Measurements from ENCODE around the gene ALB.

DNA sequence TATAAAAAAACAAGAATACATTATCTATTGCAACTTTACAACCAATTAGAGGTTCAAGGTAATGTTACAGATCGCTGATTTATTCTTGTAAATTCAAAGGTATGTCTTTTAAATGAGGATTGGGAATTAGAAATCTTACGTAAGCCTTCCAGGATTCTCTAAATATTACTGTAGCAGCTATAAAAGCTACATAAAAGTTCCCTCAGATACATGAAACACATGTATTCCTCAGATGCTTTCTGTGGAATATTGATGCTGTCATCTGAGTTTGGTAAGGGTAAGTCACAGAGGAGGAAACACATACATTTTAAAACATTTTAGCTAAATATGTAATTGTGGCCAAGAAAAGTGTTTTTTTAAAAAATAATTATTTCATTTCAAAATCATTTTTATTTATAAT, 35.4 kb downstream of the ALB start:
- no peak for TF ChIP-seq POLR2A (IDR thresholded peaks at IDR 0.05)
- TF ChIP-seq EP300 (IDR thresholded peaks at IDR 0.05) = no peak
